HepG2 (cell line): ENCODE measurements around the gene TEDC2. TPM values are rescaled to one million over a fixed set of nuclear protein-coding genes. Genes with fewer than 3 reads are reported as not detected.

Source experiments
- ATAC-seq: fragments of 200-7000 bp; cut with Tn5 transposase; 3 replicates; pipeline ENCODE4 v1.9.1; 2020; ENCODE audit warnings: mild to moderate bottlenecking, moderate library complexity
- BruUV-seq: library from RNA; stranded (reverse); fragments of 400-500 nt; replicated peaks from 2 replicates; lab custom pipeline; 2021; lab: Mats Ljungman, UMichigan
- CTCF ChIA-PET: fragments of 300-600 bp; formaldehyde crosslinking; extraction: SDS; loops from one replicate; lab custom pipeline; 2021; ENCODE audit warnings: low total read pairs, inconsistent platforms, low intra/inter-chr PET ratio; lab: Yijun Ruan, JAX
- POLR2A ChIA-PET: fragments of 350-600 bp; sonication (Branson Sonifier 250); formaldehyde crosslinking; loops from one replicate; lab custom pipeline; 2020; ENCODE audit warnings: antibody characterized with exemption, inconsistent platforms; lab: Yijun Ruan, JAX
- DNase-seq: peaks from one replicate; pipeline ENCODE4 v3.0.0-alpha.2; 2015; ENCODE audit warnings: low spot score
- FAIRE-seq: peaks from 3 replicates; lab custom pipeline; 2011; peaks lifted over from hg19 to GRCh38; lab: Jason Lieb, UNC
- H2AFZ ChIP-seq: one replicate; pipeline ENCODE4 v1.6.1; 2011; ENCODE audit warnings: low read length, inconsistent platforms
- H3K27ac ChIP-seq: fragments of 300-600 bp; 3 replicates; pipeline ENCODE4 v1.8.0; 2011; ENCODE audit warnings: mixed run types, mild to moderate bottlenecking, mixed read lengths, low read length, inconsistent platforms; ENCODE audit not compliant: insufficient read depth; ENCODE audit errors: extremely low read length
- H3K27me3 ChIP-seq, 2 experiments: fragments of 200-600 bp in 1 of 2; 2 replicates in 1 of 2; 3 replicates in 1 of 2; pipeline versions ENCODE4 v1.6.0 to v1.8.0; 2011; ENCODE audit warnings: low read length in 2 of 2, mild to moderate bottlenecking in 2 of 2, moderate library complexity in 2 of 2, inconsistent platforms in 1 of 2; ENCODE audit not compliant: insufficient read depth in 2 of 2, control insufficient read depth in 1 of 2
- H3K36me3 ChIP-seq, 2 experiments: fragments of 200-600 bp in 1 of 2; replicated peaks in 1 of 2; 2 replicates in 1 of 2; 3 replicates in 1 of 2; pipeline versions ENCODE4 v1.5.1 to v1.8.0; 2011; ENCODE audit warnings: low read length in 2 of 2, inconsistent platforms in 1 of 2; ENCODE audit not compliant: insufficient read depth in 2 of 2, control insufficient read depth in 1 of 2
- H3K4me1 ChIP-seq: 2 replicates; pipeline ENCODE4 v1.5.1; 2012; ENCODE audit warnings: low read length, inconsistent platforms; ENCODE audit not compliant: insufficient read depth
- H3K4me2 ChIP-seq: 2 replicates; pipeline ENCODE4 v1.6.0; 2011; ENCODE audit warnings: low read depth, low read length, inconsistent platforms
- H3K4me3 ChIP-seq, 3 experiments: fragments of 200-600 bp in 1 of 3; sonication (generic), shearing (Covaris generic) in 1 of 3; replicated peaks in 1 of 3; 2 replicates each; pipeline ENCODE4 v1.5.1; 2011 to 2016; ENCODE audit warnings: low read length in 3 of 3, inconsistent platforms in 2 of 3, low read depth in 2 of 3, mild to moderate bottlenecking in 2 of 3, control low read depth in 1 of 3, mixed read lengths in 1 of 3; ENCODE audit not compliant: insufficient read depth in 1 of 3
- H3K79me2 ChIP-seq: one replicate; pipeline ENCODE4 v1.6.1; 2011; ENCODE audit warnings: low read length, inconsistent platforms; ENCODE audit not compliant: insufficient read depth
- H3K9ac ChIP-seq: 2 replicates; pipeline ENCODE4 v1.6.0; 2011; ENCODE audit warnings: mild to moderate bottlenecking, low read depth, low read length, inconsistent platforms; ENCODE audit not compliant: insufficient read depth
- H3K9me3 ChIP-seq: 2 replicates; pipeline ENCODE4 v1.5.1; 2012; ENCODE audit warnings: mild to moderate bottlenecking, low read length
- H4K20me1 ChIP-seq: 2 replicates; pipeline ENCODE4 v1.6.0; 2011; ENCODE audit warnings: inconsistent platforms, mild to moderate bottlenecking, low read length, moderate library complexity; ENCODE audit not compliant: insufficient read depth
- AKAP8 ChIP-seq: sonication (generic); formaldehyde crosslinking; IDR thresholded peaks from 2 replicates; pipeline ENCODE4 v1.5.1; 2020; ENCODE audit warnings: mild to moderate bottlenecking, missing genetic modification reagents
- ELF3 ChIP-seq: IDR thresholded peaks from 2 replicates; pipeline ENCODE4 v1.6.1; 2016; ENCODE audit warnings: missing genetic modification reagents, missing compliant biosample characterization
- PPARG ChIP-seq: conservative IDR thresholded peaks from 2 replicates; pipeline ENCODE4 v1.6.1; 2016; ENCODE audit warnings: missing biosample characterization, missing genetic modification reagents
- SOX6 ChIP-seq, 2 experiments: fragments of 450-650 bp in 1 of 2; sonication (generic) in 1 of 2; formaldehyde crosslinking in 1 of 2; IDR thresholded peaks; 2 replicates each; pipeline versions ENCODE4 v1.4.0 to v1.6.1; 2017 to 2020; ENCODE audit warnings: antibody characterized with exemption in 1 of 2, mild to moderate bottlenecking in 1 of 2, missing genetic modification reagents in 1 of 2
- SP140L ChIP-seq: sonication (generic); formaldehyde crosslinking; IDR thresholded peaks from 2 replicates; pipeline ENCODE4 v1.4.0; 2020; ENCODE audit warnings: missing genetic modification reagents, borderline replicate concordance
- STAG1 ChIP-seq: sonication (generic); formaldehyde crosslinking; IDR thresholded peaks from 2 replicates; pipeline ENCODE4 v1.4.0; 2020; ENCODE audit warnings: missing genetic modification reagents
- TBX3 ChIP-seq: fragments of 450-650 bp; IDR thresholded peaks from 2 replicates; pipeline ENCODE4 v1.6.1; 2017; ENCODE audit warnings: antibody characterized with exemption, mild to moderate bottlenecking, inconsistent platforms, borderline replicate concordance
- UBTF ChIP-seq: sonication (generic); formaldehyde crosslinking; IDR thresholded peaks from 2 replicates; pipeline ENCODE4 v1.4.0; 2020; ENCODE audit warnings: mild to moderate bottlenecking, missing genetic modification reagents
- YEATS2 ChIP-seq: sonication (generic); formaldehyde crosslinking; IDR thresholded peaks from 2 replicates; pipeline ENCODE4 v1.4.0; 2020; ENCODE audit warnings: missing genetic modification reagents, borderline replicate concordance
- ZNF101 ChIP-seq: sonication (generic); formaldehyde crosslinking; IDR thresholded peaks from 2 replicates; pipeline ENCODE4 v1.4.0; 2020; ENCODE audit warnings: mild to moderate bottlenecking, low read depth, missing genetic modification reagents, borderline replicate concordance
- ZNF605 ChIP-seq: sonication (generic); formaldehyde crosslinking; IDR thresholded peaks from 2 replicates; pipeline ENCODE4 v1.8.0; 2022; ENCODE audit warnings: mild to moderate bottlenecking, missing genetic modification reagents
- ZNF879 ChIP-seq: sonication (generic); formaldehyde crosslinking; IDR thresholded peaks from 2 replicates; pipeline ENCODE4 v1.8.1; 2023; ENCODE audit warnings: missing genetic modification reagents
- WGBS: methylation state at CpG from one replicate; pipeline ENCODE4 v1.1.6; 2017; ENCODE audit warnings: low lambda C conversion rate; 5-methylcytosine and 5-hydroxymethylcytosine counted together
- in situ Hi-C: cut with HindIII; loops from 2 replicates; pipeline ENCODE4 v1.10.0; 2017; ENCODE audit warnings: low pct_unique_long_range_greater_than_20kb; ENCODE audit not compliant: extremely low pct_ligation_motif_present
- intact Hi-C: fragments of 100-400 bp; cut with micrococcal nuclease; formaldehyde crosslinking; loops from one replicate; pipeline ENCODE4 v1.10.0; 2022; ENCODE audit not compliant: unreplicated experiment
- polyA plus RNA-seq, 8 experiments: library from polyadenylated mRNA; depleted of rRNA in 3 of 8; stranded (reverse) in 7 of 8; unstranded in 1 of 8; fragments of >200 nt; fragmentation: Illumina TruSeq in 4 of 8; extraction: Trizol in 4 of 8; gene quantifications; 2 replicates each; pipeline versions ENCODE4 v1.2.1 to v1.2.3, GENCODE V29; 2011 to 2016; ENCODE audit warnings: low read depth in 4 of 8, missing spikeins in 1 of 8, mixed read lengths in 1 of 8; ENCODE audit not compliant: insufficient read depth in 1 of 8
- total RNA-seq, 5 experiments: library from RNA; depleted of rRNA; stranded (reverse); fragments of >200 nt; fragmentation: Illumina TruSeq; extraction: Trizol; gene quantifications; 2 replicates each; pipeline ENCODE4 v1.2.3, GENCODE V29; 2016; ENCODE audit warnings: low read depth in 1 of 5
- TF ChIP-seq, protein P1 (sequence below): sonication (generic); formaldehyde crosslinking; IDR thresholded peaks from 2 replicates; pipeline ENCODE4 v1.4.0; 2020; ENCODE audit warnings: mild to moderate bottlenecking, missing genetic modification reagents
- TF ChIP-seq, protein P2 (sequence below): sonication (generic); formaldehyde crosslinking; IDR thresholded peaks from 2 replicates; pipeline ENCODE4 v1.5.0; 2020; ENCODE audit warnings: mild to moderate bottlenecking, missing genetic modification reagents, borderline replicate concordance

TEDC2 gene
- total and polyA plus RNA-seq, 2 of the 13 experiments (the other 11 are each of a cell fraction or from before 2014, with no cell fraction given): 6.2 to 24.4 TPM

GRCh38 chr16:2481676-2482075 is 21.8 kb downstream of the TEDC2 start:
- no peak for ATAC-seq
- TF ChIP-seq UBTF: no peak
- TF ChIP-seq TBX3: no peak
- TF ChIP-seq AKAP8: no peak
- no peak for TF ChIP-seq ELF3
- TF ChIP-seq PPARG (CRISPR knock-in tag): no peak
- TF ChIP-seq SOX6 (IDR thresholded peaks at IDR 0.05): no peak
- TF ChIP-seq SOX6 (CRISPR knock-in tag; IDR thresholded peaks at IDR 0.05): no peak
- TF ChIP-seq ZNF101 (CRISPR knock-in tag): no peak
- no peak for TF ChIP-seq ZNF879 (CRISPR knock-in tag)
- no peak for TF ChIP-seq YEATS2 (CRISPR knock-in tag)
- no peak for TF ChIP-seq STAG1 (CRISPR knock-in tag)
- TF ChIP-seq ZNF605 (CRISPR knock-in tag): no peak
- TF ChIP-seq SP140L (CRISPR knock-in tag): no peak
- TF ChIP-seq, protein P1, sequence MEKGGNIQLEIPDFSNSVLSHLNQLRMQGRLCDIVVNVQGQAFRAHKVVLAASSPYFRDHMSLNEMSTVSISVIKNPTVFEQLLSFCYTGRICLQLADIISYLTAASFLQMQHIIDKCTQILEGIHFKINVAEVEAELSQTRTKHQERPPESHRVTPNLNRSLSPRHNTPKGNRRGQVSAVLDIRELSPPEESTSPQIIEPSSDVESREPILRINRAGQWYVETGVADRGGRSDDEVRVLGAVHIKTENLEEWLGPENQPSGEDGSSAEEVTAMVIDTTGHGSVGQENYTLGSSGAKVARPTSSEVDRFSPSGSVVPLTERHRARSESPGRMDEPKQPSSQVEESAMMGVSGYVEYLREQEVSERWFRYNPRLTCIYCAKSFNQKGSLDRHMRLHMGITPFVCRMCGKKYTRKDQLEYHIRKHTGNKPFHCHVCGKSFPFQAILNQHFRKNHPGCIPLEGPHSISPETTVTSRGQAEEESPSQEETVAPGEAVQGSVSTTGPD (CRISPR knock-in tag): no peak
- TF ChIP-seq, protein P2, sequence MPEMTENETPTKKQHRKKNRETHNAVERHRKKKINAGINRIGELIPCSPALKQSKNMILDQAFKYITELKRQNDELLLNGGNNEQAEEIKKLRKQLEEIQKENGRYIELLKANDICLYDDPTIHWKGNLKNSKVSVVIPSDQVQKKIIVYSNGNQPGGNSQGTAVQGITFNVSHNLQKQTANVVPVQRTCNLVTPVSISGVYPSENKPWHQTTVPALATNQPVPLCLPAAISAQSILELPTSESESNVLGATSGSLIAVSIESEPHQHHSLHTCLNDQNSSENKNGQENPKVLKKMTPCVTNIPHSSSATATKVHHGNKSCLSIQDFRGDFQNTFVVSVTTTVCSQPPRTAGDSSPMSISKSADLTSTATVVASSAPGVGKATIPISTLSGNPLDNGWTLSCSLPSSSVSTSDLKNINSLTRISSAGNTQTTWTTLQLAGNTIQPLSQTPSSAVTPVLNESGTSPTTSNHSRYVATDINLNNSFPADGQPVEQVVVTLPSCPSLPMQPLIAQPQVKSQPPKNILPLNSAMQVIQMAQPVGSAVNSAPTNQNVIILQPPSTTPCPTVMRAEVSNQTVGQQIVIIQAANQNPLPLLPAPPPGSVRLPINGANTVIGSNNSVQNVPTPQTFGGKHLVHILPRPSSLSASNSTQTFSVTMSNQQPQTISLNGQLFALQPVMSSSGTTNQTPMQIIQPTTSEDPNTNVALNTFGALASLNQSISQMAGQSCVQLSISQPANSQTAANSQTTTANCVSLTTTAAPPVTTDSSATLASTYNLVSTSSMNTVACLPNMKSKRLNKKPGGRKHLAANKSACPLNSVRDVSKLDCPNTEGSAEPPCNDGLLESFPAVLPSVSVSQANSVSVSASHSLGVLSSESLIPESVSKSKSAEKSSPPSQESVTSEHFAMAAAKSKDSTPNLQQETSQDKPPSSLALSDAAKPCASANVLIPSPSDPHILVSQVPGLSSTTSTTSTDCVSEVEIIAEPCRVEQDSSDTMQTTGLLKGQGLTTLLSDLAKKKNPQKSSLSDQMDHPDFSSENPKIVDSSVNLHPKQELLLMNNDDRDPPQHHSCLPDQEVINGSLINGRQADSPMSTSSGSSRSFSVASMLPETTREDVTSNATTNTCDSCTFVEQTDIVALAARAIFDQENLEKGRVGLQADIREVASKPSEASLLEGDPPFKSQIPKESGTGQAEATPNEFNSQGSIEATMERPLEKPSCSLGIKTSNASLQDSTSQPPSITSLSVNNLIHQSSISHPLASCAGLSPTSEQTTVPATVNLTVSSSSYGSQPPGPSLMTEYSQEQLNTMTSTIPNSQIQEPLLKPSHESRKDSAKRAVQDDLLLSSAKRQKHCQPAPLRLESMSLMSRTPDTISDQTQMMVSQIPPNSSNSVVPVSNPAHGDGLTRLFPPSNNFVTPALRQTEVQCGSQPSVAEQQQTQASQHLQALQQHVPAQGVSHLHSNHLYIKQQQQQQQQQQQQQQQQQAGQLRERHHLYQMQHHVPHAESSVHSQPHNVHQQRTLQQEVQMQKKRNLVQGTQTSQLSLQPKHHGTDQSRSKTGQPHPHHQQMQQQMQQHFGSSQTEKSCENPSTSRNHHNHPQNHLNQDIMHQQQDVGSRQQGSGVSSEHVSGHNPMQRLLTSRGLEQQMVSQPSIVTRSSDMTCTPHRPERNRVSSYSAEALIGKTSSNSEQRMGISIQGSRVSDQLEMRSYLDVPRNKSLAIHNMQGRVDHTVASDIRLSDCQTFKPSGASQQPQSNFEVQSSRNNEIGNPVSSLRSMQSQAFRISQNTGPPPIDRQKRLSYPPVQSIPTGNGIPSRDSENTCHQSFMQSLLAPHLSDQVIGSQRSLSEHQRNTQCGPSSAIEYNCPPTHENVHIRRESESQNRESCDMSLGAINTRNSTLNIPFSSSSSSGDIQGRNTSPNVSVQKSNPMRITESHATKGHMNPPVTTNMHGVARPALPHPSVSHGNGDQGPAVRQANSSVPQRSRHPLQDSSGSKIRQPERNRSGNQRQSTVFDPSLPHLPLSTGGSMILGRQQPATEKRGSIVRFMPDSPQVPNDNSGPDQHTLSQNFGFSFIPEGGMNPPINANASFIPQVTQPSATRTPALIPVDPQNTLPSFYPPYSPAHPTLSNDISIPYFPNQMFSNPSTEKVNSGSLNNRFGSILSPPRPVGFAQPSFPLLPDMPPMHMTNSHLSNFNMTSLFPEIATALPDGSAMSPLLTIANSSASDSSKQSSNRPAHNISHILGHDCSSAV: no peak

More at GRCh38 chr16:2481676-2482075, 21.8 kb downstream of the TEDC2 start:
- FAIRE-seq (no peak), DNase-seq (no peak)
- no peak overlapping the region for H3K9ac ChIP-seq
- no peak overlapping the region for H3K27ac ChIP-seq
- H3K9me3 ChIP-seq: no peaks in the 10 kb centered on the region
- peaks cover 75% of the 10 kb centered on the region for H3K4me1 ChIP-seq
- POLR2A ChIA-PET: no interaction called here
- no peaks in the 10 kb centered on the region for H3K27me3 ChIP-seq
- intact Hi-C loops (no loop called here), in situ Hi-C loops (no loop called here)
- peaks cover 54% of the 10 kb centered on the region for H3K79me2 ChIP-seq
- H3K4me2 ChIP-seq: no peak overlapping the region
- no peak overlapping the region for H3K4me3 ChIP-seq
- BruUV-seq: no TSS peak
- no peak overlapping the region for H2AFZ ChIP-seq
- WGBS: 96% methylated on average over 4 of the region's 7 CpGs
- peaks cover 2 to 5% of the 10 kb centered on the region in 2 experiments; a peak in 2 of 5 replicates for H3K36me3 ChIP-seq
- peaks cover 32% of the 10 kb centered on the region for H4K20me1 ChIP-seq
- CTCF ChIA-PET: no interaction called here
